ENCODE data around the gene ZC2HC1B. TPM values are rescaled to one million over a fixed set of nuclear protein-coding genes. Genes with fewer than 3 reads are reported as not detected.
"Not testable (repeated sequence)": the region's sequence is repeated elsewhere in the genome, so short reads cannot be mapped to it uniquely, and the experiment has no call there.

ZC2HC1B gene
- total RNA-seq, 2 experiments from 2014 or later, result 0.23 TPM; not detected in 1

DNA sequence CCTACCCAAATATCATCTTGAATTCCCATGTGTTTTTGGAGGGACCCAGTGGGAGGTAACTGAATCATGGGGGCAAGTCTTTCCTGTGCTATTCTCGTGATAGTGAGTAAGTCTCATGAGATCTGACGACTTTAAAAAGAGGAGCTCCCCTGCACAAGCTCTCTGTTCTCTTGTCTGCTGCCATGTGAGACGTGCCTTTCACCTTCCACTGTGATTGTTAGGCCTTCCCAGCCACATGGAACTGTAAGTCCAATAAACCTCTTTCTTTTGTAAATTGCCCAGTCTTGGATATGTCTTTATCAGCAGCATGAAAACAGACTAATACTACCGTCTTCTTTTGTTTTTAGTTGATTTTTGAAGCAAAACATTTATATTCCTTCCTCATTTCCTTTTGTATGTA lies 52.8 kb downstream of the ZC2HC1B start:
- H3K27me3 Mint-ChIP-seq, result peaks cover 14% of the 10 kb centered on the region
- H3K36me3 Mint-ChIP-seq, DNase-seq, ATAC-seq, H3K4me3 Mint-ChIP-seq, CTCF ChIA-PET, H3K27ac Mint-ChIP-seq, H3K4me1 Mint-ChIP-seq: not testable (repeated sequence)
- peaks cover 15% of the 10 kb centered on the region for H3K9me3 Mint-ChIP-seq (ENCODE audit: low read depth)

DNA sequence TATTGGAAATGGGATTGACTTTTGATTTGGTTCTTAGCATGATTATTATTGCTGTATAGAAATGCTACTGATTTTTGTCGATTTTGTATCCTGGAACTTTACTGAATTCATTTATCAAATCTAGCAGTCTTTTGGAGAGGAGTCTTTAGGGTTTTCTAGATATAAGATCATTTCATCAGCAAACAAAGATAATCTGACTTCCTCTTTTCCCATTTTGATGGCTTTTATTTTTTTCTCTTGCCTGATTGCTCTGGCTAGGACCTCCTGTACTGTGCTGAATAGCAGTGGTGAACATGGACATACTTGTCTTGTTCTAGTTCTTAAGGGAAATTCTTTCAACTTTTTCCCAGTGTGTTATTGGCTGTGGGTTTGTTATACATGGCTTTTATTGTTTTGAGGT lies 64.6 kb downstream of the ZC2HC1B start:
- H3K4me1 Mint-ChIP-seq, result no peaks in the 10 kb centered on the region
- DNase-seq (no peak), ATAC-seq (no peak)
- H3K4me3 Mint-ChIP-seq, result no peak overlapping the region
- H3K27ac Mint-ChIP-seq, result no peak overlapping the region
- H3K36me3 Mint-ChIP-seq, result peaks cover 4% of the 10 kb centered on the region
- H3K9me3 Mint-ChIP-seq (ENCODE audit: low read depth), result peaks cover 5% of the 10 kb centered on the region
- CTCF ChIA-PET, result no interaction called here
- H3K27me3 Mint-ChIP-seq, result peaks cover 29% of the 10 kb centered on the region

DNA sequence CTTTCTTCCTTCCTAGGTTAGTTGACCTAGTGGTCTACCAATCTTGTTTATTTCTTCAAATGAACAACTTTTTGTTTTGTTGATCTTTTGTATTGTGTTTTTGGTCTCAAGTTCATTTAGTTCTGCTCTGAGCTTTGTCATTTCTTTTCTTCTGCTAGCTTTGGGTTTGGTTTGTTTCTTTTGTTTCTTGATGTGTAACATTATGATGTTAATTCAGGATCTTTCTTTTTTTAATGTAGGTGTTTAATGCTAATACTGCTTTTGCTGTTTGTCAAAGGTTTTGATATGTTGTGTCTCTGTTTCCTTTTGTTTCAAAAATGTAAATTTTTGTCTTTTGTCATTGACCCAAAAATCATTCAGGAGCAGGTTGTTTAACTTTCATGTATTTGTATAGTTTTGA lies 65.7 kb downstream of the ZC2HC1B start:
- H3K9me3 Mint-ChIP-seq (ENCODE audit: low read depth), result peaks cover 5% of the 10 kb centered on the region
- H3K27ac Mint-ChIP-seq, result no peak overlapping the region
- CTCF ChIA-PET, result no interaction called here
- H3K4me3 Mint-ChIP-seq, result no peak overlapping the region
- no peaks in the 10 kb centered on the region for H3K4me1 Mint-ChIP-seq
- DNase-seq (no peak), ATAC-seq (no peak)
- H3K36me3 Mint-ChIP-seq, result peaks cover 4% of the 10 kb centered on the region
- peaks cover 25% of the 10 kb centered on the region for H3K27me3 Mint-ChIP-seq

DNA sequence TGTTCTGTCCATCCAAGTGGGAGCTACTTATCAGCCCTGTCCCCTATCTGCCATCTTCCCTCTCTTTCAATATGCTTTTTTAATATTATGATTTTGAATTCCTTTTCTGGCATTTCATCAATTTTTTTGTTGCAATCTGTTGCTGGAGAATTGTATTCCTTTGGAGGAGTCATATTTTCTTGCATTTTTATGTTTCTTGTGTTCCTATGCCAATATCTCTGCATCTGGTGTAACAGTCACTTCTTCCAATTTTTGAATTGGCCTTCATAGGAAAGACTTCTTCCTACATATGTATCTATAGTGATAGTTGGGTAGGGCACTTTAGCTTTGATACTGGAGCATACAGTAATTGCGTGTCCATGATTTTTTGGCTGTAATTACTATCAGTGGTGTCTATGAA lies 70.1 kb downstream of the ZC2HC1B start:
- Mint-ChIP-seq H3K36me3 (peaks cover 4% of the 10 kb centered on the region), H3K27me3 (peaks cover 29% of the 10 kb centered on the region), H3K4me1 (no peaks in the 10 kb centered on the region), H3K4me3 (no peak overlapping the region), H3K9me3 (ENCODE audit: low read depth) (peaks cover 5% of the 10 kb centered on the region), H3K27ac (no peak overlapping the region)
- DNase-seq (no peak), ATAC-seq (no peak)
- CTCF ChIA-PET, result no interaction called here

DNA sequence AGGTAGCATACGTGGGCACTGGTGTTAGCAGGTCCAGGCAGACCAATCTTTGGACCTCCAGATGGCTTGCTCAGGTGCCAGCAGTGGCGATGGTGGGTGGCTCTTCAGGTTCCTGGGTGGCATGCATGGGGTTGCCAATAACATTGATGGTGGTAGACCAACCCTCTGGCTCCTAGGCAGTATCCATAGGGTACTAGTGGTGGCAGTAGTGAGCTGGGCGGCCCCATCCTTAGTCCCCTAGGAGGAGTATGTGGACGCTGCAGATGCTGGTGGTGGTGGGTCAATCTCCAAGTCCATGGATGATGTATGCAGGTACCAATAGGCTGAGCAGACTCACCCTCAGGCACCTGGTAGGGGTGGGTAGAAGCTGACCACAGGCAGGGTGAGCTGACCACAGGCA lies 70.6 kb downstream of the ZC2HC1B start:
- peaks cover under 1% of the 10 kb centered on the region for H3K4me1 Mint-ChIP-seq
- H3K4me3 Mint-ChIP-seq, result no peak overlapping the region
- H3K9me3 Mint-ChIP-seq (ENCODE audit: low read depth), result peaks cover 5% of the 10 kb centered on the region
- CTCF ChIA-PET, result no interaction called here
- H3K27me3 Mint-ChIP-seq, result peaks cover 26% of the 10 kb centered on the region
- no peak overlapping the region for H3K27ac Mint-ChIP-seq
- DNase-seq (no peak), ATAC-seq (no peak)
- peaks cover 3% of the 10 kb centered on the region for H3K36me3 Mint-ChIP-seq

DNA sequence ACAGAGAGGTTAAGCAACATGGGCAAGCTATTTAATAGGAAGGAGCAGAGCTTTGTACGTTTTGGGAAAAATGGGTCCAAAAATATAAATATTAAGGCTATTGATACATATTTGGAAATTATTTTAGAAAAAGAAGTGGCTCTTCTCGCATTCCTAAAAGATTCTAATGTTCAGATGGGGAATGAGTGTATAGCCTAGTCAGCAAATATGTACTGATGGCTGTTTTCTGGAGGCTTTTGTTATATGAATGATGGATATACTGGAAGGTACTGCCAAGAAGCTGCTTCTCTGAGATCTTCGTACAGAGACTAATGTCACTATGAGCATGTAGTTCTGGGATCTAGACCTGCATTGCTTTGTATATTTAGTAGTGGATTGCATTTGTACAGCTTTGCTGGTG lies 72.1 kb downstream of the ZC2HC1B start:
- H3K27me3 Mint-ChIP-seq, result peaks cover 15% of the 10 kb centered on the region
- H3K9me3 Mint-ChIP-seq (ENCODE audit: low read depth), result no peaks in the 10 kb centered on the region

DNA sequence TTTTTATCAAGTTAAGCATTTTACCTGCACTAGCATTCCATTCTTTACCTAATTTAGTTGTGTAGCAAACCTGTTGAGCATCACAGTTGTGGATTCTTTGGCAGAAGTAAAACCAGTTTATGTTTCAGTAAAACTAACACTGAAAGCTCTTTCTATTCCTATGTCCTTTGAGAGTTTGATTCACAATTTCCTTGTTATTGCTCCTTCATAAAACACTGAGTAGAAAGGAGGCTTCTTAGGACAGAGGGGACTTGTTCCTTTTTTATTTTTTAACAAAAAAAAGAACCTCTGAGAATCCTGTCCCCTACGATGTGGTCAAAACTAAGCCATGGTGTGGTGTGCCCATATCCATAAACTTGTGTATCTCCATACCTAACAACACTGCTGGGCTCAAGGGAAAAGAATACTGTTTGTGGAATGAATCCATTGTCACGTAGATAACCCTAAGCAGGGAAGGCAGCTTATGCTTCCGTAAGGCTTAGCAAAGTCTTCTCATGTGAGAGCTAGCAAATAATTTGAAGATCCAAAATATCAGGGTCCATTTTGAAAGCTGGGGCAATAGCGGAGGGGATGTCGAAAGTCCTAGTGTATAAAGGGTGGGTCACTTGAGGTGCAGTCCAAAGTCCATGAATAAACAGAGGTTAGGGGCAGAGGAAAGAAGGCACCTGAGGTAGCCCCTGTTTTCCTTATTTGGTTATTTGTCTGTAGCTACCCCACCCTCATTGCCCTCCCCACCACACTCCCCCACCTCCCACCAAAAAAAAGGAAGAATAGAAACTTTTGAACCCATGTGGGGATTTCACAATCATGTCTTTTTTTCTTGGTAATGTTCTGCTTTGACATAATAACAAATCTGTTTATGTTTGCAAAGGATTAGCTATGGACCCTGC lies 72.7 kb downstream of the ZC2HC1B start:
- Mint-ChIP-seq H3K4me1 (peaks cover 8% of the 10 kb centered on the region), H3K27ac (no peak overlapping the region), H3K27me3 (peaks cover 15% of the 10 kb centered on the region), H3K36me3 (no peaks in the 10 kb centered on the region), H3K4me3 (no peak overlapping the region), H3K9me3 (ENCODE audit: low read depth) (no peaks in the 10 kb centered on the region)
- DNase-seq (no peak), ATAC-seq (no peak)
- CTCF ChIA-PET, result interaction anchor here (1.0 kb wide), 1 partner anchor 12 kb away, joined by 3 read pairs; no protein-coding TSS in a partner anchor

More for the DNA sequence above, 72.1 kb downstream of the ZC2HC1B start:
- no peak for ATAC-seq
- Mint-ChIP-seq H3K36me3 (no peaks in the 10 kb centered on the region), H3K27ac (no peak overlapping the region), H3K4me1 (peaks cover 3% of the 10 kb centered on the region), H3K4me3 (no peak overlapping the region)
- CTCF ChIA-PET, result interaction anchor here (1.0 kb wide), 1 partner anchor 11 kb away, joined by 3 read pairs; no protein-coding TSS in a partner anchor
- no peak for DNase-seq

DNA sequence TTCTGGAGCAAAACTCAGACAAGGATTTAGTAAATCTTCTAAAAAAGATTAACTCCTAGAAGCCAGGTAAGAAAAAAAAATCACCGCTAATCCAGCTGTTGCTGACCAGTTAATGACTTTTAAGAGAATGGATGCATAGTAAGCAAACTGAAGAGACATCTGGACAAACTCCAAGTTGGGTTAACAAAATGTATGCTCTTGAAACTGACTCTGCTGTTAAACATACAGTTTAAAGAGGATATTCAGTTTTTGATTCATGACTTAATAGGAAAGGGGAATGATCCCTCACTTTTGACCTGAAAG lies 73.3 kb downstream of the ZC2HC1B start:
- Mint-ChIP-seq H3K4me1 (peaks cover 12% of the 10 kb centered on the region), H3K36me3 (no peaks in the 10 kb centered on the region), H3K9me3 (ENCODE audit: low read depth) (no peaks in the 10 kb centered on the region), H3K27ac (no peak overlapping the region), H3K4me3 (no peak overlapping the region), H3K27me3 (peaks cover 10% of the 10 kb centered on the region)
- DNase-seq (no peak), ATAC-seq (no peak)
- CTCF ChIA-PET, result interaction anchor here (1.0 kb wide), 1 partner anchor 12 kb away, joined by 3 read pairs; no protein-coding TSS in a partner anchor

DNA sequence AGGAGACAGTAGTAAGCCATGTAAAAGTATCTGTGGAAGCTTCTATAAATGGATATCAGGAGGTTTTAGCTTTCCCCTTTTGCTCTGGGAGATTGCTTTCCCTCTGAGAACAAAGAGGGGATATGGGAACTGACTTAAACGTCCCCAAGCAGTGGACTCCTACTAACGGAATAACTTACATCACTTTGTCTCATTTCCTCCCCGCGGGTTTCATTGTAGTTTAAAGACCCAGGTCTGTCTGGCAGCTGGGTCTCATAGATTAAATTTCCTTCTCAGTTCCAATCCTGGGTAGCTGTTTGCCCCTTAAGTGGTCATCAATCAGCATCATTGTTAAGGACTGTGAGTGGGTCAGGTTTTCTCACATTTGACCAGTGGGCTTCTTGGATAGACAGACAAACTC lies 75.1 kb downstream of the ZC2HC1B start:
- ATAC-seq (no peak), DNase-seq (no peak)
- no peak overlapping the region for H3K27ac Mint-ChIP-seq
- no peaks in the 10 kb centered on the region for H3K9me3 Mint-ChIP-seq (ENCODE audit: low read depth)
- H3K27me3 Mint-ChIP-seq, result peaks cover 10% of the 10 kb centered on the region
- H3K36me3 Mint-ChIP-seq, result no peaks in the 10 kb centered on the region
- CTCF ChIA-PET, result interaction anchor here (0.7 to 7.4 kb wide), 20 partner anchors 13 to 364 kb away, joined by 3 to 85 read pairs (median 4); partner anchors contain the start of genes LTV1 and PLAGL1
- no peak overlapping the region for H3K4me3 Mint-ChIP-seq
- H3K4me1 Mint-ChIP-seq, result peaks cover 12% of the 10 kb centered on the region

DNA sequence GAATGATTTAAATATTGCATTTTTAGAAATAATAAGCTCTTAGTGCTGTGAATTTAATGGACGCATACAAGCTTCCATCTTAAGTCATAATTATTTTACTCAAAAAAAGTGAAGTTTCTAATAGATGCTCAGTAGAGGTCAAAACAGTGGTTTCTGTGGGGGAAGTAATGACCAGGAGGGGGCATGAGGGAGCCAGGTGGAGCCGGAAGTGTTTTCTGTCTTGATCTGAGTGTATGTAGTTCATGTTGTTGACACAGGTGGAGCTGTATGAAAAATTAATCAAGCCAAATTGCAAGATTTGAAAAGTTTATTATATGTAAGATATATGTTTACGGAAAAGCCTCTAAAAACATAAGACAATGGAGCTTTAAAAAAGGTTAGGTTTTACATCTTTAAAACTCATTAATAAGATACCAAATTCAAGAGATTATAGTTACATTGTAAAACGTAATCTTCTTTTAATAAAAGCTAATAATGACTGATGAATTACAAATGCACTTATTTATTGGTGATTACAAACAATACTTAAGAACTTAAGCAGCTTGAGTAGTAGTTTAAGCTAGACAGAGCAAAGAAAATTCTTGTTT lies 75.8 kb downstream of the ZC2HC1B start:
- CTCF ChIA-PET, result interaction anchor here (0.7 to 7.4 kb wide), 30 partner anchors 10 to 490 kb away, joined by 3 to 85 read pairs (median 4); partner anchors contain the start of genes ADAT2, LTV1, PEX3 and PLAGL1
- ATAC-seq, result peak; percentile 83
- peak overlapping the region; percentile 11 for H3K27ac Mint-ChIP-seq
- peaks cover 10% of the 10 kb centered on the region for H3K27me3 Mint-ChIP-seq
- peaks cover 16% of the 10 kb centered on the region for H3K4me1 Mint-ChIP-seq
- H3K4me3 Mint-ChIP-seq, result no peak overlapping the region
- no peaks in the 10 kb centered on the region for H3K36me3 Mint-ChIP-seq
- DNase-seq, result peak; percentile 76
- H3K9me3 Mint-ChIP-seq (ENCODE audit: low read depth), result no peaks in the 10 kb centered on the region

DNA sequence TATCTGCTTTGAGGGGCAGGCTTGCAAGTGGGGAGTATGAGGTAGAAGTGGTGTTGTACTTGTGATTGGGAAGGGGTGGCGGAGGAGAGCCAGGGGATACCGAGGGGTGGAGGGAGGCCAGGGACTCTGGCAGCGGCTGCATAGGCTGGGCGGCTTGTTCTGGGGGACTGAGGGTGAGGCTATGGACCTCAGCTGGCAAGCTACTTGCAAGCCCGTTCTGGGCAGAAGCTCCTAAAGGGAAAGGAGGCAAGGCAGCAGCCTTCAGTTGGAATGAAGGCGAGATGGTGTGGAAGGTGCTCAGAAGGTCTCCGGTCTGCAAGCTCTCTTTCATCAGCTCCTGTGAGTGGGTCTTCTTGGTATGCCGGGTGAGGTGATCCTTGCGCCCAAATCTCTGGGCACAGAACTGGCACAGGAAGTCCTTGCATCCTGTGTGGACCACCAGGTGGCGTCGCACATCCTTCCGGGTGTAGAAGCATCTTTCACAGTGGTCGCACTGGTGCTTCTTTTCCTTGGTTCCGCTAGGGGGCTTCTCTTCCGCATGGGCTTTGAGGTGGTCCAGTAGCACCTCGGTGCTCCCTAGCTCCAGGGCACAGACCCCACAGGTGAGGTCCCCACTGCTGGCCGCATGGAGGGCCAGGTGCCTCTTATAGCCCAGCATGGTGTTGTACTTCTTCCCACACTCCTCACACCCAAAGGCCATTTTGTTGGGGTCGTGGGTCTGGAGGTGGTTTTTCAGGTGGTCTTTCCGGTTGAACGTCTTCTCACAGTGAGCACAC lies 77.8 kb downstream of the ZC2HC1B start:
- ATAC-seq, result peak; percentile 81
- peaks cover 24% of the 10 kb centered on the region for H3K4me1 Mint-ChIP-seq
- peak; percentile 78 for DNase-seq
- CTCF ChIA-PET, result interaction anchor here (0.8 to 7.4 kb wide), 28 partner anchors 9 to 430 kb away, joined by 3 to 85 read pairs (median 5); partner anchors contain the start of genes FUCA2 and PLAGL1
- peaks cover under 1% of the 10 kb centered on the region for H3K36me3 Mint-ChIP-seq
- peaks cover 10% of the 10 kb centered on the region for H3K27me3 Mint-ChIP-seq
- no peak overlapping the region for H3K27ac Mint-ChIP-seq
- H3K4me3 Mint-ChIP-seq, result no peak overlapping the region
- no peaks in the 10 kb centered on the region for H3K9me3 Mint-ChIP-seq (ENCODE audit: low read depth)

DNA sequence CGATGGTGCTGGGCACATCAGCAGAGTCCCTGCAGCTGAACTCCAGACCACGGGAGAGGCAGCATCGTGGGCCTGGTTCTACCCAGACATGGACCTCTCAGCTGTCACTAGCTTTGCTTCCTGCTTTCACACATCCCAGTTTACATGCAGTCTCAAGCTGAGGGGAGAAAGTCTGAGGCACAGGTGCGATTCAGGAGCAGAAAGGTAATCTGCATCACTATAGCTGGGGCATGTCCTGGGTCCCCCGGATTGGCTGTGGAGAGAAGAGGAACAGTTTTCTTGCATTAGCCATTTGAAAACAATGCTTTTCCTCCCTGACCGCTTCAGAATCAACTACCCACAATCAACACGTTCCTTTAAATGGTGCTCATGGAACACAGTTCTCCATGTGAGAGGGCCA lies 83.9 kb downstream of the ZC2HC1B start:
- CTCF ChIA-PET, result interaction anchor here (1.6 kb wide), 1 partner anchor 65 kb away, joined by 4 read pairs; no protein-coding TSS in a partner anchor
- H3K27ac Mint-ChIP-seq, result no peak overlapping the region

DNA sequence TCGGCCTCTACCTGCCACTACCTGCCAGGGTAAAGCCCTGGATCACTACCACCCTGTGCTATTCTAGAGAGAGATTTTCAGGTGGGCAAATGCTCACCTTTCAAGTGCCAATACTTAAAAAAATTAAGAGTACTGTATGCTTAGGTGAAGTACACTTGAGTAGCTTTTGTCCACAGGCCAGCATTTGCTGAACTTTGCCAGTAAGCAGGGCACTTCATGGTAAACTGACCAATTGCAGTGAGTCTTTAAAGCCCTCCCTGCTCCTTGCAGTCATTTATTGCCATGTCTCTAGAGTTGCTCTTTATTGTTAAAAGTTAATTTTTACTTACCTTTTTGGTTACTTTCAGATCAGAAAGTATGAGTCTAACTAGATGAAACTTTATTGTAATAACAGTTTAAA lies 85.3 kb downstream of the ZC2HC1B start:
- H3K9me3 Mint-ChIP-seq (ENCODE audit: low read depth), result no peaks in the 10 kb centered on the region
- no peak overlapping the region for H3K27ac Mint-ChIP-seq
- H3K36me3 Mint-ChIP-seq, result peaks cover 5% of the 10 kb centered on the region
- H3K27me3 Mint-ChIP-seq, result no peaks in the 10 kb centered on the region
- H3K4me3 Mint-ChIP-seq, result no peak overlapping the region
- H3K4me1 Mint-ChIP-seq, result peaks cover 11% of the 10 kb centered on the region
- no peak for DNase-seq
- ATAC-seq, result no peak
- CTCF ChIA-PET, result no interaction called here

More for the DNA sequence above, 83.9 kb downstream of the ZC2HC1B start:
- DNase-seq, result no peak
- no peak for ATAC-seq
- Mint-ChIP-seq H3K9me3 (ENCODE audit: low read depth) (no peaks in the 10 kb centered on the region), H3K4me1 (peaks cover 11% of the 10 kb centered on the region), H3K27me3 (no peaks in the 10 kb centered on the region), H3K36me3 (peaks cover 5% of the 10 kb centered on the region), H3K4me3 (no peak overlapping the region)

Measured in activated CD8-positive, alpha-beta memory T cell treated with anti-CD3 and anti-CD28 coated beads, Interleukin-2, amount 10 ng/mL, durations not matched to agents 7 days and 5 days (primary cell).